GM12878 (cell line): Measurements from ENCODE around the gene TPST1. TPM values are rescaled to one million over a fixed set of nuclear protein-coding genes. Genes with fewer than 3 reads are reported as not detected.

ENCODE experiments used
- ATAC-seq: fragments of 200-7000 bp; cut with Tn5 transposase; 3 replicates; pipeline ENCODE4 v1.9.1; 2020; ENCODE audit warnings: mild to moderate bottlenecking, moderate library complexity
- BruUV-seq: library from RNA; stranded (reverse); fragments of 400-500 nt; replicated peaks from 2 replicates; lab custom pipeline; 2021; lab: Mats Ljungman, UMichigan
- CTCF ChIA-PET: fragments of 300-600 bp; sonication (Branson Sonifier 250); formaldehyde crosslinking; extraction: SDS; loops from one replicate; lab custom pipeline; 2021; ENCODE audit warnings: inconsistent platforms; lab: Yijun Ruan, JAX
- POLR2A ChIA-PET: fragments of 350-600 bp; formaldehyde crosslinking; extraction: SDS; loops from one replicate; lab custom pipeline; 2021; ENCODE audit warnings: inconsistent platforms; lab: Charles Lee
- RAD21 ChIA-PET: fragments of 300-600 bp; sonication (Branson Sonifier 250); formaldehyde crosslinking; loops from one replicate; lab custom pipeline; 2023; ENCODE audit warnings: antibody characterized with exemption; ENCODE audit not compliant: unreplicated experiment; lab: Charles Lee
- SMC1A ChIA-PET: fragments of 300-600 bp; sonication (Branson Sonifier 250); formaldehyde crosslinking; loops from one replicate; lab custom pipeline; 2023; ENCODE audit not compliant: unreplicated experiment, uncharacterized antibody; lab: Charles Lee
- DNase-seq: peaks from one replicate; pipeline ENCODE4 v3.0.0-alpha.2; 2011; ENCODE audit warnings: low read depth, low spot score
- FAIRE-seq: peaks from 3 replicates; lab custom pipeline; 2011; peaks lifted over from hg19 to GRCh38; lab: Jason Lieb, UNC
- H2AFZ ChIP-seq: 2 replicates; pipeline ENCODE4 v1.6.0; 2011; ENCODE audit warnings: low read depth, low read length, control low read depth; ENCODE audit not compliant: control insufficient read depth
- H3K27ac ChIP-seq: 2 replicates; pipeline ENCODE4 v1.5.1; 2011; ENCODE audit warnings: control low read depth; ENCODE audit not compliant: control insufficient read depth, insufficient read depth
- H3K27me3 ChIP-seq, 2 experiments: replicated peaks in 1 of 2; 2 replicates each; pipeline versions ENCODE4 v1.6.0 to v1.6.1; 2011; ENCODE audit warnings: low read length in 1 of 2; ENCODE audit not compliant: control insufficient read depth in 2 of 2, insufficient read depth in 2 of 2
- H3K36me3 ChIP-seq, 2 experiments: 2 replicates each; pipeline ENCODE4 v1.5.1; 2011; ENCODE audit warnings: low read length in 1 of 2; ENCODE audit not compliant: control insufficient read depth in 2 of 2, insufficient read depth in 2 of 2
- H3K4me1 ChIP-seq: 2 replicates; pipeline ENCODE4 v1.6.1; 2011; ENCODE audit warnings: mild to moderate bottlenecking, low read length, moderate library complexity, mixed read lengths; ENCODE audit not compliant: control insufficient read depth, insufficient read depth
- H3K4me2 ChIP-seq: 2 replicates; pipeline ENCODE4 v1.6.0; 2011; ENCODE audit warnings: control low read depth; ENCODE audit not compliant: control insufficient read depth, insufficient read depth
- H3K4me3 ChIP-seq: fragments of 200-600 bp; sonication (generic); 2 replicates; pipeline ENCODE4 v1.5.1; 2016
- H3K79me2 ChIP-seq: 2 replicates; pipeline ENCODE4 v1.6.0; 2011; ENCODE audit warnings: low read length; ENCODE audit not compliant: control insufficient read depth, insufficient read depth
- H3K9ac ChIP-seq: 2 replicates; pipeline ENCODE4 v1.8.0; 2011; ENCODE audit warnings: low read length, control low read depth, mixed read lengths; ENCODE audit not compliant: control insufficient read depth, insufficient read depth
- H3K9me3 ChIP-seq: replicated peaks from 3 replicates; pipeline ENCODE4 v1.5.1; 2011; ENCODE audit warnings: mild to moderate bottlenecking, low read length; ENCODE audit not compliant: control insufficient read depth, insufficient read depth
- H4K20me1 ChIP-seq: 2 replicates; pipeline ENCODE4 v1.6.0; 2011; ENCODE audit not compliant: control insufficient read depth, insufficient read depth
- CBFB ChIP-seq: IDR thresholded peaks from 2 replicates; pipeline ENCODE4 v1.6.1; 2016; ENCODE audit warnings: antibody characterized with exemption, low read depth
- EP300 ChIP-seq, 2 experiments: fragments of 150-350 bp in 1 of 2; IDR thresholded peaks; 2 replicates each; pipeline ENCODE4 v1.6.1; 2011 to 2012; ENCODE audit warnings: low read depth in 2 of 2, low read length in 2 of 2, borderline replicate concordance in 1 of 2, improper control_type of control experiment in 1 of 2, inconsistent platforms in 1 of 2; ENCODE audit not compliant: control insufficient read depth in 1 of 2
- JUNB ChIP-seq: IDR thresholded peaks from 2 replicates; pipeline ENCODE4 v1.6.1; 2016; ENCODE audit warnings: antibody characterized with exemption, mild to moderate bottlenecking
- KLF5 ChIP-seq: fragments of 450-650 bp; IDR thresholded peaks from 2 replicates; pipeline ENCODE4 v1.6.1; 2014; ENCODE audit warnings: mild to moderate bottlenecking; ENCODE audit not compliant: partially characterized antibody
- MYC ChIP-seq: IDR thresholded peaks from 2 replicates; pipeline ENCODE4 v1.6.1; 2011; ENCODE audit warnings: mild to moderate bottlenecking, low read length, moderate library complexity, inconsistent platforms; ENCODE audit not compliant: insufficient read depth, insufficient replicate concordance, insufficient read length, severe bottlenecking
- NBN ChIP-seq: fragments of 450-650 bp; IDR thresholded peaks from 2 replicates; pipeline ENCODE4 v1.6.1; 2016
- NR2C2 ChIP-seq: IDR thresholded peaks from 2 replicates; pipeline ENCODE4 v1.6.1; 2011; ENCODE audit warnings: borderline replicate concordance, low read depth; ENCODE audit not compliant: control insufficient read depth, insufficient read length
- RELA ChIP-seq: fragments of 450-650 bp; IDR thresholded peaks from 2 replicates; pipeline ENCODE4 v1.8.0; 2014; ENCODE audit warnings: borderline replicate concordance; ENCODE audit not compliant: partially characterized antibody
- RFX5 ChIP-seq: IDR thresholded peaks from 2 replicates; pipeline ENCODE4 v1.6.1; 2011; ENCODE audit warnings: low read depth, low read length, improper control_type of control experiment
- TBL1XR1 ChIP-seq: IDR thresholded peaks from 2 replicates; pipeline ENCODE4 v1.6.1; 2012; ENCODE audit warnings: low read depth, low read length, improper control_type of control experiment
- WGBS: methylation state at CpG from one replicate; pipeline ENCODE4 v1.1.6; 2016; ENCODE audit warnings: low lambda C conversion rate; ENCODE audit not compliant: insufficient replicate concordance, insufficient coverage; ENCODE audit errors: missing lambda C conversion rate; 5-methylcytosine and 5-hydroxymethylcytosine counted together
- in situ Hi-C: fragments of 300-500 bp; cut with MboI; formaldehyde crosslinking; loops from 9 replicates; pipeline ENCODE4 v1.14.3; 2018; ENCODE audit warnings: mixed read lengths
- intact Hi-C: fragments of 100-400 bp; cut with micrococcal nuclease; formaldehyde crosslinking; loops from one replicate; pipeline ENCODE4 v1.14.2; 2022; ENCODE audit not compliant: unreplicated experiment
- polyA plus RNA-seq, 11 experiments: library from polyadenylated mRNA; depleted of rRNA in 4 of 11; unstranded in 6 of 11; stranded (reverse) in 5 of 11; fragments of >200 nt; fragmentation: Nextera tagmentation in 4 of 11; fragmentation: Illumina TruSeq in 1 of 11; extraction: Ambion mirVana in 4 of 11; extraction: Trizol in 1 of 11; gene quantifications; 1 replicate in 1 of 11; 2 replicates in 10 of 11; pipeline versions ENCODE4 v1.2.1 to v1.2.3, GENCODE V29; 2011 to 2016; ENCODE audit warnings: inconsistent platforms in 2 of 11, missing spikeins in 2 of 11, low read depth in 1 of 11
- total RNA-seq, 4 experiments: library from RNA; depleted of rRNA in 3 of 4; stranded (reverse); fragments of >200 nt in 3 of 4; fragmentation: Illumina TruSeq in 1 of 4; extraction: Trizol in 1 of 4; gene quantifications; 2 replicates each; pipeline versions ENCODE4 v1.2.1 to v1.2.3, GENCODE V29; 2013 to 2021

TPST1 gene
- total and polyA plus RNA-seq, 10 of the 15 experiments (the other 5 are each of a cell fraction or from before 2014, with no cell fraction given): 1.1 to 10.6 (median 7.5) TPM

- TF ChIP-seq NBN: no peak
- no peak for TF ChIP-seq RELA
- TF ChIP-seq JUNB: no peak
- TF ChIP-seq KLF5: no peak
- TF ChIP-seq CBFB: no peak
- no peak for TF ChIP-seq NR2C2
- TF ChIP-seq TBL1XR1: no peak
- TF ChIP-seq MYC: no peak
- no peak for TF ChIP-seq EP300 (IDR thresholded peaks at IDR 0.05; ENCODE audit: borderline replicate concordance in 1 of 2, control insufficient read depth in 1 of 2, low read depth in 2 of 2, low read length in 2 of 2)
- no peak for TF ChIP-seq RFX5
- DNase-seq (peak; percentile 11), FAIRE-seq (no peak), ATAC-seq (no peak)
- intact Hi-C loops: no loop called here
- no TSS peak for BruUV-seq
- ChIA-PET RAD21 (interaction anchor here (0.7 kb wide), 1 partner anchor 12 kb away, joined by 4 read pairs; no protein-coding TSS in a partner anchor), POLR2A (no interaction called here), CTCF (interaction anchor here (1.2 kb wide), 1 partner anchor 28 kb away, joined by 3 read pairs; no protein-coding TSS in a partner anchor), SMC1A (interaction anchor here (1.0 kb wide), 1 partner anchor 20 kb away, joined by 4 read pairs; no protein-coding TSS in a partner anchor)
- WGBS: 0% methylated on average over 1 of the region's 1 CpG
- no peaks in the 10 kb centered on the region for H3K27me3 ChIP-seq
- H3K4me1 ChIP-seq: no peaks in the 10 kb centered on the region
- H4K20me1 ChIP-seq: no peaks in the 10 kb centered on the region
- H2AFZ ChIP-seq: no peak overlapping the region
- in situ Hi-C loops: no loop called here
- no peaks in the 10 kb centered on the region; the same call in 2 of the 3 replicates for H3K9me3 ChIP-seq
- H3K79me2 ChIP-seq: no peaks in the 10 kb centered on the region
- no peak overlapping the region for H3K4me3 ChIP-seq
- H3K4me2 ChIP-seq: no peak overlapping the region
- no peaks in the 10 kb centered on the region for H3K36me3 ChIP-seq
- no peak overlapping the region for H3K27ac ChIP-seq
- no peak overlapping the region for H3K9ac ChIP-seq
Measured at GRCh38 chr7:66296001-66296521, 90.9 kb downstream of the TPST1 start.
